MCF 10A (cell line): ENCODE results near the gene CDK14. TPM values are rescaled to one million over a fixed set of nuclear protein-coding genes. Genes with fewer than 3 reads are reported as not detected.

Experiments used
- BruUV-seq: library from RNA; stranded (reverse); fragments of 400-500 nt; replicated peaks from 2 replicates; lab custom pipeline; 2021; lab: Mats Ljungman, UMichigan
- CTCF ChIA-PET: fragments of 300-600 bp; sonication (Branson Sonifier 250); formaldehyde crosslinking; extraction: SDS; loops from one replicate; lab custom pipeline; 2021; ENCODE audit warnings: antibody characterized with exemption, inconsistent platforms; lab: Yijun Ruan, JAX
- POLR2A ChIA-PET: fragments of 300-600, 350-650 bp; sonication (Branson Sonifier 250); formaldehyde crosslinking; extraction: SDS; loops from one replicate; lab custom pipeline; 2020; ENCODE audit warnings: antibody characterized with exemption, inconsistent platforms; lab: Yijun Ruan, JAX
- DNase-seq: peaks from one replicate; pipeline ENCODE4 v3.0.0-alpha.2; 2018; ENCODE audit not compliant: unreplicated experiment
- H3K27ac Mint-ChIP-seq: one replicate; pipeline ENCODE4 v1.8.0; 2022; ENCODE audit warnings: mild to moderate bottlenecking, low read depth, mixed read lengths; ENCODE audit not compliant: unreplicated experiment
- H3K27me3 Mint-ChIP-seq: one replicate; pipeline ENCODE4 v1.8.0; 2022; ENCODE audit warnings: mixed read lengths; ENCODE audit not compliant: insufficient read depth, unreplicated experiment
- H3K36me3 Mint-ChIP-seq: one replicate; pipeline ENCODE4 v1.8.0; 2022; ENCODE audit warnings: mild to moderate bottlenecking, moderate library complexity, mixed read lengths; ENCODE audit not compliant: insufficient read depth, unreplicated experiment
- H3K4me1 Mint-ChIP-seq: one replicate; pipeline ENCODE4 v1.8.0; 2022; ENCODE audit warnings: mixed read lengths; ENCODE audit not compliant: insufficient read depth, unreplicated experiment
- H3K4me3 Mint-ChIP-seq: one replicate; pipeline ENCODE4 v1.8.0; 2022; ENCODE audit warnings: mild to moderate bottlenecking, moderate library complexity, mixed read lengths; ENCODE audit not compliant: unreplicated experiment
- H3K9me3 Mint-ChIP-seq: one replicate; pipeline ENCODE4 v1.8.0; 2022; ENCODE audit warnings: mixed read lengths; ENCODE audit not compliant: unreplicated experiment
- intact Hi-C: fragments of 100-400 bp; cut with micrococcal nuclease; formaldehyde crosslinking; loops from 2 replicates; pipeline ENCODE4 v1.14.1; 2022
- total RNA-seq: library from RNA; stranded (reverse); gene quantifications from 2 replicates; pipeline ENCODE4 v1.2.3, GENCODE V29; 2022
- TF ChIP-seq, protein P1 (sequence below): fragments of 200-600 bp; IDR thresholded peaks from one replicate; pipeline ENCODE4 v1.8.0; 2022; ENCODE audit warnings: antibody characterized with exemption, mild to moderate bottlenecking; ENCODE audit not compliant: unreplicated experiment

Gene CDK14
- total RNA-seq, 1 experiment from 2014 or later, result 32.0 TPM

DNA sequence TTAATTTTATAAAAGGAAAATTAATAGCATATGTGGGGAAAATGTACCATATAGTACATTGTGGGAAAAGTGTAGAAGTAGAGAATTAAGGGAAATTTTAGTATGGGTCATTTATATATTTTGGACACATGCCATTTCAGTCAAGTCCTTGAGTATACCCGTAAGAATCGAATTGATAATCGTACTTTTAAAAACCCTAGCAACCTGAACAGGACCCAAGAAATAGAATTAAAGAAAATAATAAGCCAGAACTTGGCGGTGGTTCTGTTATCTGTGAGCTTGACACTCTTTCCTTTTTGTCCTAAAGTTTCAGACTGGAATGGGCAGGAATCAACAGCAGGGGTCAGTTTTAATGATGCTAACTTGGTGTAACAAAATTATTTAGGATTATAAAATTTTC is 221.0 kb downstream of the CDK14 start:
- DNase-seq, result no peak
- no peak overlapping the region for H3K27ac Mint-ChIP-seq
- CTCF ChIA-PET, result interaction anchor here (0.6 to 1.4 kb wide), 4 partner anchors 13 to 188 kb away, joined by 3 to 4 read pairs (median 3); no protein-coding TSS in a partner anchor
- no peaks in the 10 kb centered on the region for H3K9me3 Mint-ChIP-seq
- no TSS peak for BruUV-seq
- TF ChIP-seq, protein P1, sequence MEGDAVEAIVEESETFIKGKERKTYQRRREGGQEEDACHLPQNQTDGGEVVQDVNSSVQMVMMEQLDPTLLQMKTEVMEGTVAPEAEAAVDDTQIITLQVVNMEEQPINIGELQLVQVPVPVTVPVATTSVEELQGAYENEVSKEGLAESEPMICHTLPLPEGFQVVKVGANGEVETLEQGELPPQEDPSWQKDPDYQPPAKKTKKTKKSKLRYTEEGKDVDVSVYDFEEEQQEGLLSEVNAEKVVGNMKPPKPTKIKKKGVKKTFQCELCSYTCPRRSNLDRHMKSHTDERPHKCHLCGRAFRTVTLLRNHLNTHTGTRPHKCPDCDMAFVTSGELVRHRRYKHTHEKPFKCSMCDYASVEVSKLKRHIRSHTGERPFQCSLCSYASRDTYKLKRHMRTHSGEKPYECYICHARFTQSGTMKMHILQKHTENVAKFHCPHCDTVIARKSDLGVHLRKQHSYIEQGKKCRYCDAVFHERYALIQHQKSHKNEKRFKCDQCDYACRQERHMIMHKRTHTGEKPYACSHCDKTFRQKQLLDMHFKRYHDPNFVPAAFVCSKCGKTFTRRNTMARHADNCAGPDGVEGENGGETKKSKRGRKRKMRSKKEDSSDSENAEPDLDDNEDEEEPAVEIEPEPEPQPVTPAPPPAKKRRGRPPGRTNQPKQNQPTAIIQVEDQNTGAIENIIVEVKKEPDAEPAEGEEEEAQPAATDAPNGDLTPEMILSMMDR, result no peak
- POLR2A ChIA-PET, result interaction anchor here (0.8 to 1.4 kb wide), 7 partner anchors 8 to 741 kb away, joined by 3 read pairs; no protein-coding TSS in a partner anchor
- intact Hi-C loops, result no loop called here
- peak overlapping the region; percentile 43 for H3K4me3 Mint-ChIP-seq
- no peaks in the 10 kb centered on the region for H3K36me3 Mint-ChIP-seq
- peaks cover 20% of the 10 kb centered on the region for H3K4me1 Mint-ChIP-seq
- H3K27me3 Mint-ChIP-seq, result no peaks in the 10 kb centered on the region

DNA sequence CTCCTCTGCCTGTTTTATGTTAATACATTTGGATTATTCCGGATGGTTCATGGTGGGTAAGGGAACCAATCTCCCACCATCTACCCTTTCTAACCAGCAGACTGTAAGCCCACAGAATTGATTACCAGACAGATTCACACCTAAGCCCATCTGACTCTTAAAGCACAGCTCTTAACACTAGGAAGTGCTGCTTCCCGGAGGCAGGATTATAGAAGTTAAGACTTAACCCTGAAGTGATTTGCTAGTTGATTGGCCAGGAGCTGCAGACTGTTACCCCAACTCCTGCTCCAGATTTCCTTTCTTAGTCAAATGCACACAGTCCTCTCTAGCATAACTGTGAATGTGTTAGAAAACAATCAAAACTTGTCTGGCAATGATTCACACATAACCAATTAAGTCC is 221.7 kb downstream of the CDK14 start:
- H3K4me3 Mint-ChIP-seq, result no peak overlapping the region
- no peaks in the 10 kb centered on the region for H3K27me3 Mint-ChIP-seq
- DNase-seq, result no peak
- intact Hi-C loops, result no loop called here
- no TSS peak for BruUV-seq
- no peaks in the 10 kb centered on the region for H3K36me3 Mint-ChIP-seq
- peaks cover 20% of the 10 kb centered on the region for H3K4me1 Mint-ChIP-seq
- no peaks in the 10 kb centered on the region for H3K9me3 Mint-ChIP-seq
- H3K27ac Mint-ChIP-seq, result no peak overlapping the region
- POLR2A ChIA-PET, result interaction anchor here (0.6 to 1.4 kb wide), 5 partner anchors 14 to 987 kb away, joined by 3 to 4 read pairs (median 3); no protein-coding TSS in a partner anchor
- CTCF ChIA-PET, result interaction anchor here (0.5 to 1.4 kb wide), 4 partner anchors 14 to 1059 kb away, joined by 3 to 4 read pairs (median 3); no protein-coding TSS in a partner anchor
- TF ChIP-seq, protein P1, result no peak

DNA sequence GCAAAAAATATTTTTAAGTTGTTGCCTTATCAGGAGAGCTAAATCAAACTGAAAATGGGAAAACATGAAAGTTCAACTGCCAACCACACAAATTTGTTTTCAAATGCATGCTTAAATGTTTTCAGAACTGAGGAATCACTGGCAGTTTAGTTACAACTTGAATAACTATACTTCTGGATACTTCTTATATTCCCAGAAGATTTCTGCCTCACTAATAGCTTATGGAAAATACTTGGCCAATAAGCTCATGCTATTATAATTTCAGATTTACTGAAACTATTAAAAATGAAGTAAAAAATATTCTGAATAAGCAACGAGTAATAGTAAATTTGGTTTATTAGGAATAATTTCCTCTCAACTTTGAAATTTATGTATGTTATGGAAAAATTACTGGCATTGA is 222.2 kb downstream of the CDK14 start:
- CTCF ChIA-PET, result interaction anchor here (0.5 to 1.4 kb wide), 2 partner anchors 190 to 1058 kb away, joined by 3 to 4 read pairs; no protein-coding TSS in a partner anchor
- no peaks in the 10 kb centered on the region for H3K27me3 Mint-ChIP-seq
- POLR2A ChIA-PET, result interaction anchor here (0.6 to 0.7 kb wide), 2 partner anchors 107 to 986 kb away, joined by 3 read pairs; no protein-coding TSS in a partner anchor
- no peak overlapping the region for H3K4me3 Mint-ChIP-seq
- no peaks in the 10 kb centered on the region for H3K36me3 Mint-ChIP-seq
- no peak for DNase-seq
- no TSS peak for BruUV-seq
- no peaks in the 10 kb centered on the region for H3K9me3 Mint-ChIP-seq
- TF ChIP-seq, protein P1, result no peak
- intact Hi-C loops, result no loop called here
- no peak overlapping the region for H3K27ac Mint-ChIP-seq
- H3K4me1 Mint-ChIP-seq, result peaks cover 20% of the 10 kb centered on the region

DNA sequence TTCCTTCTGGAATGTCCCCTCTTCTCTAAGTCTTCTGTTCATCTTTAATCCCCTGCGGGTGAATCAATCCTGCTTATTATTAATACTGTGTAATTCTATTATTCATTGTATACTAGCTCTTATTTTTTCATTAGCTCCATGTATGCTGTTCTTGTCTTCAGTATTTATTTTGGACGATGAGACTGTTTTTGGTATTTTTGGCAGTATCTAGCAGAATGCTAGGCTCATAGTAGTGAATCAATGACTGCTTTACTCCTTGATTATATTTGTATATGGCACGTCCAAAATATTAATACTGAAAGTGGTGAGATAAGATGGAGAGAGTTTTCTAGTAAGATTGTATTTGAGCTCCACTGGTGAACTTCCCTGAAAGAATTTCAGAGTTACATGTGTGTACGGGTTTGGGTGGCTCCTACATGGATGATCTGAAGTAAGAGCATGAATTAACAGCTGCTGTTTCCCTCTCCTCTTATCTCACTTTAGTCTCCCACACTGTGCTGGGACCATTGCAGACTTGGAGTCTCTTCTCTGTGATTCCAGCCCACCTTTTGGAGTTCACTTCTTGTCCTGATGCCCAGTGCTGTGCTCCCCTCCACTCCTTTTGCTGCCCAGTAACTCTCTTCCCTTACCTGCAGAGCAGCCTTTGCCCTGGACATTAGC is 226.0 kb downstream of the CDK14 start:
- BruUV-seq, result no TSS peak
- Mint-ChIP-seq H3K27ac (no peak overlapping the region), H3K36me3 (no peaks in the 10 kb centered on the region), H3K4me3 (no peak overlapping the region), H3K27me3 (no peaks in the 10 kb centered on the region), H3K4me1 (peaks cover 28% of the 10 kb centered on the region), H3K9me3 (no peaks in the 10 kb centered on the region)
- intact Hi-C loops, result no loop called here
- POLR2A ChIA-PET, result interaction anchor here (1.2 kb wide), 1 partner anchor 102 kb away, joined by 3 read pairs; no protein-coding TSS in a partner anchor
- CTCF ChIA-PET, result interaction anchor here (0.7 kb wide), 1 partner anchor 255 kb away, joined by 3 read pairs; no protein-coding TSS in a partner anchor
- no peak for DNase-seq
- TF ChIP-seq, protein P1, result no peak
